ACC112 (cell line): ENCODE results near the gene ARHGAP31.
"Not testable (repeated sequence)": the region's sequence is repeated elsewhere in the genome, so short reads cannot be mapped to it uniquely, and the experiment has no call there.

Source experiments
- H2AFZ ChIP-seq: fragments of 200-600 bp; sonication (generic); one replicate; pipeline ENCODE4 v1.6.0; 2017; ENCODE audit warnings: antibody characterized with exemption, low read length; ENCODE audit not compliant: unreplicated experiment
- H3K27ac ChIP-seq: fragments of 200-600 bp; sonication (generic); 2 replicates; pipeline ENCODE4 v1.5.1; 2014; ENCODE audit warnings: low read depth, mild to moderate bottlenecking, antibody characterized with exemption, low read length, moderate library complexity
- H3K27me3 ChIP-seq: fragments of 200-600 bp; sonication (generic); 2 replicates; pipeline ENCODE4 v1.6.1; 2014; ENCODE audit warnings: mild to moderate bottlenecking, antibody characterized with exemption, low read length, moderate library complexity, mixed read lengths; ENCODE audit not compliant: insufficient read depth
- H3K36me3 ChIP-seq: fragments of 200-600 bp; sonication (generic); 2 replicates; pipeline ENCODE4 v1.6.1; 2016; ENCODE audit warnings: mild to moderate bottlenecking, antibody characterized with exemption, low read length, moderate library complexity, mixed read lengths; ENCODE audit not compliant: insufficient read depth
- H3K4me1 ChIP-seq: fragments of 200-600 bp; sonication (generic); one replicate; pipeline ENCODE4 v1.6.1; 2016; ENCODE audit warnings: low read length, mixed read lengths; ENCODE audit not compliant: insufficient read depth, unreplicated experiment, control insufficient read depth
- H3K4me3 ChIP-seq: fragments of 200-600 bp; sonication (generic); 2 replicates; pipeline ENCODE4 v1.5.1; 2014; ENCODE audit warnings: mild to moderate bottlenecking, low read depth, low read length
- H3K79me2 ChIP-seq: fragments of 200-600 bp; sonication (generic); one replicate; pipeline ENCODE4 v1.6.0; 2016; ENCODE audit warnings: low read length; ENCODE audit not compliant: control insufficient read depth, unreplicated experiment, insufficient read depth

Gene ARHGAP31

GRCh38 chr3:119305286-119305685, 11.1 kb downstream of the ARHGAP31 start:
- peaks cover 51% of the 10 kb centered on the region for H3K4me1 ChIP-seq
- H3K79me2 ChIP-seq = peaks cover 45% of the 10 kb centered on the region
- H3K4me3 ChIP-seq = no peak overlapping the region
- H3K36me3 ChIP-seq = no peaks in the 10 kb centered on the region
- no peak overlapping the region for H2AFZ ChIP-seq
- H3K27me3 ChIP-seq = no peaks in the 10 kb centered on the region
- H3K27ac ChIP-seq = no peak overlapping the region

GRCh38 chr3:119306378-119306777, 12.2 kb downstream of the ARHGAP31 start:
- H3K4me1 ChIP-seq = peaks cover 62% of the 10 kb centered on the region
- H3K79me2 ChIP-seq = peaks cover 42% of the 10 kb centered on the region
- not testable (repeated sequence) for H3K27ac ChIP-seq, H2AFZ ChIP-seq, H3K27me3 ChIP-seq, H3K4me3 ChIP-seq, H3K36me3 ChIP-seq

- Histone ChIP-seq H3K27ac (no peak overlapping the region), H3K36me3 (no peaks in the 10 kb centered on the region), H3K27me3 (no peaks in the 10 kb centered on the region), H3K4me1 (peaks cover 55% of the 10 kb centered on the region), H3K4me3 (no peak overlapping the region), H2AFZ (no peak overlapping the region), H3K79me2 (peaks cover 27% of the 10 kb centered on the region)
Measured at GRCh38 chr3:119308355-119308754, 14.2 kb downstream of the ARHGAP31 start.

- Histone ChIP-seq H3K79me2 (peaks cover 34% of the 10 kb centered on the region), H2AFZ (no peak overlapping the region), H3K4me1 (peaks cover 43% of the 10 kb centered on the region), H3K36me3 (no peaks in the 10 kb centered on the region; the same call in 1 of the 2 replicates), H3K27ac (peak overlapping the region; percentile 94), H3K4me3 (no peak overlapping the region), H3K27me3 (no peaks in the 10 kb centered on the region)
Measured at GRCh38 chr3:119309591-119309990, 15.4 kb downstream of the ARHGAP31 start.

GRCh38 chr3:119310071-119310470, 15.9 kb downstream of the ARHGAP31 start:
- peaks cover 41% of the 10 kb centered on the region for H3K4me1 ChIP-seq
- peaks cover 34% of the 10 kb centered on the region for H3K79me2 ChIP-seq
- H3K27me3 ChIP-seq = no peaks in the 10 kb centered on the region
- no peak overlapping the region for H2AFZ ChIP-seq
- H3K36me3 ChIP-seq = no peaks in the 10 kb centered on the region; the same call in 1 of the 2 replicates
- H3K4me3 ChIP-seq = peak overlapping the region; percentile 18; the same call in 1 of the 2 replicates
- peak overlapping the region; percentile 94 for H3K27ac ChIP-seq

GRCh38 chr3:119311081-119311925, 17.1 kb downstream of the ARHGAP31 start:
- peaks cover 33% of the 10 kb centered on the region for H3K4me1 ChIP-seq
- H3K36me3 ChIP-seq = no peaks in the 10 kb centered on the region; the same call in 1 of the 2 replicates
- peak overlapping the region; percentile 18; the same call in 1 of the 2 replicates for H3K4me3 ChIP-seq
- H3K27me3 ChIP-seq = no peaks in the 10 kb centered on the region
- H2AFZ ChIP-seq = peak overlapping the region; percentile 4
- H3K79me2 ChIP-seq = peaks cover 35% of the 10 kb centered on the region
- peak overlapping the region; percentile 94 for H3K27ac ChIP-seq

- peaks cover 33% of the 10 kb centered on the region for H3K4me1 ChIP-seq
- no peaks in the 10 kb centered on the region for H3K27me3 ChIP-seq
- peaks cover 35% of the 10 kb centered on the region for H3K79me2 ChIP-seq
- no peak overlapping the region for H3K27ac ChIP-seq
- no peaks in the 10 kb centered on the region; the same call in 1 of the 2 replicates for H3K36me3 ChIP-seq
- no peak overlapping the region for H2AFZ ChIP-seq
- H3K4me3 ChIP-seq = no peak overlapping the region
Measured at GRCh38 chr3:119313461-119313860, 19.3 kb downstream of the ARHGAP31 start.

- no peak overlapping the region for H3K27ac ChIP-seq
- no peaks in the 10 kb centered on the region; the same call in 1 of the 2 replicates for H3K36me3 ChIP-seq
- peaks cover 37% of the 10 kb centered on the region for H3K79me2 ChIP-seq
- H2AFZ ChIP-seq = no peak overlapping the region
- no peak overlapping the region for H3K4me3 ChIP-seq
- peaks cover 23% of the 10 kb centered on the region for H3K4me1 ChIP-seq
- H3K27me3 ChIP-seq = no peaks in the 10 kb centered on the region
Measured at GRCh38 chr3:119314821-119315220, 20.6 kb downstream of the ARHGAP31 start.

GRCh38 chr3:119315600-119316312, 21.6 kb downstream of the ARHGAP31 start:
- Histone ChIP-seq H3K4me1 (peaks cover 21% of the 10 kb centered on the region), H3K27ac (no peak overlapping the region), H3K36me3 (no peaks in the 10 kb centered on the region; the same call in 1 of the 2 replicates), H2AFZ (no peak overlapping the region), H3K4me3 (no peak overlapping the region), H3K27me3 (no peaks in the 10 kb centered on the region), H3K79me2 (peaks cover 46% of the 10 kb centered on the region)

- Histone ChIP-seq H3K4me3 (no peak overlapping the region), H2AFZ (no peak overlapping the region), H3K36me3 (no peaks in the 10 kb centered on the region; the same call in 1 of the 2 replicates), H3K4me1 (peaks cover 17% of the 10 kb centered on the region), H3K27me3 (no peaks in the 10 kb centered on the region), H3K79me2 (peaks cover 49% of the 10 kb centered on the region), H3K27ac (no peak overlapping the region)
Measured at GRCh38 chr3:119316313-119316670, 22.1 kb downstream of the ARHGAP31 start.
